ENCODE data around the gene HSPA12B.
A peak's percentile ranks its signal among the peaks of the same experiment; 100 is the strongest.

Gene HSPA12B

GRCh38 chr20:3690413-3690812 lies 42.1 kb upstream of the HSPA12B start:
- TF ChIP-seq CTCF (IDR thresholded peaks at IDR 0.05; ENCODE audit: low read depth, low read length) = no peak
- no peak overlapping the region for H3K4me3 ChIP-seq (replicated peaks in 1 of 2; ENCODE audit: low read depth in 2 of 2, low read length in 2 of 2)
- no peak for DNase-seq (ENCODE audit: low read depth in 2 of 2)

GRCh38 chr20:3691306-3691705 lies 41.2 kb upstream of the HSPA12B start:
- H3K4me3 ChIP-seq (replicated peaks in 1 of 2; ENCODE audit: low read depth in 2 of 2, low read length in 2 of 2) = no peak overlapping the region
- no peak for DNase-seq (ENCODE audit: low read depth in 2 of 2)
- no peak for TF ChIP-seq CTCF (IDR thresholded peaks at IDR 0.05; ENCODE audit: low read depth, low read length)

- no peak overlapping the region for H3K4me3 ChIP-seq (replicated peaks in 1 of 2; ENCODE audit: low read depth in 2 of 2, low read length in 2 of 2)
- no peak for TF ChIP-seq CTCF (IDR thresholded peaks at IDR 0.05; ENCODE audit: low read depth, low read length)
- DNase-seq (ENCODE audit: low read depth in 2 of 2) = no peak
These were observed 40.6 kb upstream of the HSPA12B start for GRCh38 chr20:3691897-3692296.

- no peak overlapping the region for H3K4me3 ChIP-seq (replicated peaks in 1 of 2; ENCODE audit: low read depth in 2 of 2, low read length in 2 of 2)
- no peak for DNase-seq (ENCODE audit: low read depth in 2 of 2)
- no peak for TF ChIP-seq CTCF (IDR thresholded peaks at IDR 0.05; ENCODE audit: low read depth, low read length)
These were observed 39.7 kb upstream of the HSPA12B start for GRCh38 chr20:3692706-3693294.

GRCh38 chr20:3693376-3693775 lies 39.1 kb upstream of the HSPA12B start:
- DNase-seq (ENCODE audit: low read depth in 2 of 2) = no peak
- no peak overlapping the region for H3K4me3 ChIP-seq (replicated peaks in 1 of 2; ENCODE audit: low read depth in 2 of 2, low read length in 2 of 2)
- TF ChIP-seq CTCF (IDR thresholded peaks at IDR 0.05; ENCODE audit: low read depth, low read length) = no peak

- TF ChIP-seq CTCF (IDR thresholded peaks at IDR 0.05; ENCODE audit: low read depth, low read length) = no peak
- H3K4me3 ChIP-seq (replicated peaks in 1 of 2; ENCODE audit: low read depth in 2 of 2, low read length in 2 of 2) = no peak overlapping the region
- DNase-seq (ENCODE audit: low read depth in 2 of 2) = no peak
These were observed 37.6 kb upstream of the HSPA12B start for GRCh38 chr20:3694864-3695263.

- TF ChIP-seq CTCF (IDR thresholded peaks at IDR 0.05; ENCODE audit: low read depth, low read length) = peak; percentile 57
- no peak overlapping the region for H3K4me3 ChIP-seq (replicated peaks in 1 of 2; ENCODE audit: low read depth in 2 of 2, low read length in 2 of 2)
- DNase-seq (ENCODE audit: low read depth in 2 of 2) = peak in 1 of 2 donors; percentile 28
These were observed 36.3 kb upstream of the HSPA12B start for GRCh38 chr20:3696200-3696599.

Data from cardiac fibroblast (primary cell).